SKM-1 treated with dmso at 0.1 percent for 144 hours (cell line): ENCODE measurements around the gene GLT1D1.

Experiments used
- DNase-seq: peaks from one replicate; lab custom pipeline; 2025; ENCODE audit not compliant: unreplicated experiment; lab: John Stamatoyannopoulos, UW

GLT1D1 gene

DNA sequence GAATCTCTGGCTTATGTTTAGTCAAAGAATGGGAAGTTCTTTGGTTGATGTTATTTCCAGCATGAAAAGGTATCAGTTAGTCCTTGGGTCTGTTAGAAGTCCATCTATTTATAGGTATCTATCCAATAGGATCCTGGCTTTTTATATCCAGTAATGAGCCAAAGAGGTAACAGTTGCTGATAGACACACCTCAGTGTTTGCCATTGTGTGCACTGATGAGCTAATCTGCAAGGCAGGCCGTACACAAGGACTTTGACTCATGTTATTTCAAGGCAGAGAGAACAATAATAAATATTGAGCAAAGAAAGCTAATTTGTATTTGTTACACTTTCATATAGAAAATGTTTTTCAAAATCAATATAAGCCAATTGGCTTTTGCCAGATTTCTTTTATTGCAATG is 56.4 kb downstream of the GLT1D1 start:
- no peak for DNase-seq

GRCh38 chr12:128910629-128911028 is 57.4 kb downstream of the GLT1D1 start:
- no peak for DNase-seq

DNA sequence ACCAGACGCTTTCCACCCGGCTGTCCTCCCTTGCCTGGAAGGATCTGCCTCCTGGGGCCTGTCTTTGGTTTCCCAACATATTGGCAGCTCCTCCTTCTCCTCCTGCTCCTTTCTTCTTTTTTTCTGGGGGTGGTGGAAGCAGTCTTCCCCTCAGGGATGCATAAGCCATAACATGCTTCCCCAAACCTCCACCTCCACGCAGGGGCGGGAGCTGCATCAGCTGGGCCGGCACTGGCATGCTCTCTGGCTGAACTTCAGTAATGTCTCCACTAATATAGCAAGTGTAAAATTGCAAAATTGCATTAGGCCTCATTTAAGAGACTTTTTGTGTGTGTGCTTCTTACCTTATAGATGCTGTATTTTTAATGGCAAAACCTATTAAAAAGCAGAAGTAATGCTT is 58.6 kb downstream of the GLT1D1 start:
- no peak for DNase-seq

GRCh38 chr12:128914908-128915563 is 61.8 kb downstream of the GLT1D1 start:
- DNase-seq, result peak; percentile 39

DNA sequence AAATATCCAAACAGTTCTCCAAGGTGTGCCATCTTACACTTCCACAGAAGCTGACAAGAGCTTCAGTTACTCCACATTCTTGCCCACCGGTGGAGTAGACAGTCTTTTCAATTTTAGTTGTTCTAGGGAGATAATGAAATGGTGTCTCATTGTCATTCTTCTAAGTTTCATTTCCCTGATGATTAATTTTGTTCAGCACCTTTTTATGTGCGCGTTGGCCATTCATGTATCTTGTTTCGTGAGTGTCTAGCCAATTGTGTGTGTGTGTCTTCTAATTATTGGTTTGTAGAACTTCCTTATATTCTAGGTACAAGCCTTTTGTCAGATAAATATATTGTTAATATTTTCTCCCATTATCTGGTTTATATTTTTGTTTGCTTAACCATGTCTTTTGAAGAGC is 63.1 kb downstream of the GLT1D1 start:
- DNase-seq, result no peak

- no peak for DNase-seq
Measured at GRCh38 chr12:128918481-128919260, 65.4 kb downstream of the GLT1D1 start.

- DNase-seq, result peak; percentile 9
Measured at GRCh38 chr12:128920468-128920867, 67.2 kb downstream of the GLT1D1 start.

GRCh38 chr12:128928361-128928760 is 75.1 kb downstream of the GLT1D1 start:
- DNase-seq, result no peak

- DNase-seq, result no peak
Measured at GRCh38 chr12:128929057-128929456, 75.8 kb downstream of the GLT1D1 start.

- no peak for DNase-seq
Measured at GRCh38 chr12:128930606-128931005, 77.3 kb downstream of the GLT1D1 start.

DNA sequence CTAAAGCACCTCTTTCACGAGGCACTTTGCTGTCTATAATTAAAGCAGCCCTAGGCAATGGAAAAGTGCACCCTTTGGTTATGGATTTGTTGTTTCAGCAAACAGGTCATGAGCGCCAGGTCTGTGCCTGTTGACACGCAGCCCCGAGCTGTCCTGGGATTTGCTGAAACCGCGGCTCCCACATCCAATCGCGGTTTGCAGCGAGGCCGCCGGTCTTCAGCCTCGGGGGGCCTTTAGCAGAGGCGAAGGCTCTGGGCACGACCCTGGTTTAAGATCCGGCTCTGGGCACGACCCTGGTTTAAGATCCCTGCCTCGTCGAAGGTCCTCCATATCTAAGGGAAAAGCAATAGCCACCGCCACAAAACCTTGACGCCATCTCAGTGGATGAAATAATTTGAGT is 79.2 kb downstream of the GLT1D1 start:
- no peak for DNase-seq

GRCh38 chr12:128933039-128933438 is 79.8 kb downstream of the GLT1D1 start:
- no peak for DNase-seq

- no peak for DNase-seq
Measured at GRCh38 chr12:128933926-128934325, 80.6 kb downstream of the GLT1D1 start.

DNA sequence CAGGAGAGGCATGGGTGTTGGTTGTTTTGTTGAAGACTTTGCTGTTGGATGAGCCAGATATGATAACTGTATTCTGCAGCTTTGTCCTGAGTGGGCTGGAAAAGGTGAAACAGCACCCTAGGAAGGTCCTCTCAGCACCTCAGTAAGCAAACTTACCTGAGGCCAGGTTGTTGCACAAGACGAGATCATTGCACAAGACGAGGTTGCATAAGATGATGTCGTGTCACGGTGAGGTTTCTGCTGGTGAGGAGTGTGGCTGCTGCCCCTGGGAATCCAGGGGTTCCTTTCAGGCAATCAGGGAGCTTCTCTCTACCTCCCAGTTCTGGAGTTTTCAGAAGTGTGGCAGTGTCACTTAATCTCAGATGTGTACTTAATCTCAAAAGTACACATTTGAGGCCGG is 85.6 kb downstream of the GLT1D1 start:
- no peak for DNase-seq

GRCh38 chr12:128940090-128940888 is 87.0 kb downstream of the GLT1D1 start:
- DNase-seq, result no peak

DNA sequence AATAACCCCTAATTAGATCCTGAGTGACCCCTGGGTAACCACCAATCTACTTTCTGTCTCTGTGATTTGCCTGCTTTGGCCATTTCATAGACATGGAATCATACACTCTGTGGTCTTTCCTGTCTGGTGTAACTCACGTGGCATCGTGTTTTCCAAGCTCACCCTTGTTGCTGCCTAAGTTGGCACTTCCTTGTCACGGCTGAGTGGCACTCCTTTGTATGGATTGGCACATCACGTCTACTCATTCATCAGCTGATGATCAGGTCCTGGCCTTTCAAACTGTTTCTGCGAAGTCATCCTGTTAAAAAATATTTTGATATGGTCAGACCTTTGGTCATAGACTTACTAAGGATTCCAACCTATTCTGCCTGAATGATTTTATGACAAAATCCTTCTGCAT is 87.7 kb downstream of the GLT1D1 start:
- DNase-seq, result no peak

DNA sequence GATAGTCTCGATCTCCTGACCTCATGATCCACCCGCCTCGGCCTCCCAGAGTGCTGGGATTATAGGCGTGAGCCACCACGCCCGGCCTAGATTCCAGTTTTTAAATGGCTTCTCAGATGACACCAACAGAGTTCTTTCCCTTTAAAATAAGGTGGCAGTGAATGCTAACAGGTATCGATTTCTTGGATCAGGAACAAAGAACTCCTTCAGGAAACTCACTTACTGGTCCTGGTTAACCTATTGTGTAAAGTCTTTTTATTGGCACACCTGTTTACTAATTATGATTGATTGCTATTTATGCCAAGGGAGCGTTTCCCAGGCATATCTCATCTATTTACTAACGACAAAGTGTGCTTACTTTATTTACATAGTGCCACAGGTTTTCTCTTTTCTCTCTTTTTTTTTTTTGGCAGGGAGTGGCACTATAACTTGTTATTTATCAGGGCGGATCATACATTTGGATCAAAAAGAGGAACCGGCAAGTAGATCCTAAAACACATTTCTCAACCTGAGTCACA is 89.7 kb downstream of the GLT1D1 start:
- no peak for DNase-seq

GRCh38 chr12:128944956-128945355 is 91.7 kb downstream of the GLT1D1 start:
- DNase-seq, result no peak

DNA sequence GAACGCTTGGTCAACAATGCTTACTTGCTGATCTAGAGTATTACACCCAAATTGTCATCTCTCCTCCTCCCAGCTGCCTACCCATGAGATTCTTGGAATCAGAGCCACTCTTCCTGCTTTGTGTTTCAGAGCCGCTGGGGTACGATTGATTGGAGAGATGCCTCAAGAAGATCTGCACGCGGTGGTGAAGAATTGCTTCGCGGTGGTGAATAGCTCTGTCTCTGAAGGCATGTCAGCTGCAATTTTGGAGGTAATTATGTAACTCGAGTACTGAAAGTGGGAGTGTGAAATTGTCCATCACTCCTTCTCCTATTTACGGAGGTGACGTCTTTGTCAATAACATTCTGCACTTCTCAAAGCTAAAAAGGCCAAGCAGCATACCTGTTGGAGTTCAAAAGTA is 93.9 kb downstream of the GLT1D1 start:
- DNase-seq, result no peak

DNA sequence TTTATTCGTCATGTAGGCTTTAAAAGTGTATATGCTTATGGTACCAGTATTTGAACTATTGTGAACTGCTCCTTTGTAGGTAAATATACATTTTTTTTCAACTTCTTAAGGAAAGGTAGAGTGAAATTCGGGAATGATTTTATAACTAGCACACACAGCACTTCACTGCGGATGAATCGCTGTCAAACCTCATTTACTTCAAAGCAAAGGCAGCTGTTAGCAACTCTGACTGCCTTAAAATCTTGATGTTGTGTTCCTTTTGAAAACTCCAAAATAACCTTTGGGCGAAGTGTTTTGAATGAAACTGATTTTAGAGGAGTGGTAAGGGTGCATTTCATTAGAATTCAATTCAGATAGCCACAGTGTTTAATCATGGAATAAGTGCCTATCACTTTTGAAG is 95.8 kb downstream of the GLT1D1 start:
- DNase-seq, result no peak

DNA sequence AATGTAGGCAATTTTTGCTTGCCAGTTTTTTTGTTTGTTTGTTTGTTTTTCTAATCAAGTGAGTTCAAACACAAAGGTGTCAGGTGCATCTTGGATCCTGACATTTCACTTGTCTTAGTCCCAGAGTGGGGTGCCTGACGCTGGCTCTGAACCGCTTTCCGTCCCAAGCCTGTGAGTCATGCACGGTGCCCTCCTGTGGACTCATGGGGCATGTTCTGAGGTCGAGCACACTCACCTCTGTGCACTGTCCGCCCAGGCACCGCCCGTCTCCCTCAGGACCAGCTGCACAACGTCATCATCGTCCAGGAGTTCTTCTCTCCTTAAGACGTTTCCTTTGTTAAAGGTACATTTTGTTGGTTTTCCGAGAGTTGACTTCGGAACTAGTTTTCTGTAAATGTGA is 98.2 kb downstream of the GLT1D1 start:
- DNase-seq, result no peak

- no peak for DNase-seq
Measured at GRCh38 chr12:128956755-128957154, 103.5 kb downstream of the GLT1D1 start.
